ENCODE data around the gene S100A1. TPM values are rescaled to one million over a fixed set of nuclear protein-coding genes. Genes with fewer than 3 reads are reported as not detected.

S100A1 gene
- total RNA-seq, 1 experiment from 2014 or later: not detected

DNA sequence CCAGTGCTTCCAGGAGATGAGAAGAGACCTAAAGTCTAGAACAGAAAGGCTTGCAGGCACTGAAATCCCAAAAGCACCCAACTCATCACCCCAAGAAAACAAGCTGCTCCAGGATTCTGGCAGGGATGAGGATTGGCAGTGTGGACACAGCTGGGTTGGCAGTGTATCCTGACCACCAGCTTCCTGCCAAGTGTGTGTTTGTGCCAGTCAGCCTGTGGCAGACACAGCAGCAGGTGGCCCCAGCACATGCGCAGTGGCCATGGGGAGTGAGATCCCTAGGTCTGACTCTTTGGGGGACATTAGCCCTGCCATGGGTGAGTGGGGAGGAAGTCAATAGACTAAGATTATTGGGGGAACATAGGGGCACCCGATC lies 21.6 kb downstream of the S100A1 start:
- no peak for DNase-seq (ENCODE audit: low spot score)
- no peaks in the 10 kb centered on the region for H3K9me3 ChIP-seq (ENCODE audit: low read depth, low read length, poor library complexity, severe bottlenecking)
- intact Hi-C loops (cut with micrococcal nuclease; ENCODE audit: unreplicated experiment): no loop called here
- H3K36me3 ChIP-seq (ENCODE audit: insufficient read depth, low read length, poor library complexity, severe bottlenecking): peaks cover 27% of the 10 kb centered on the region
- no peak overlapping the region for H3K27ac ChIP-seq (ENCODE audit: low read depth, low read length, poor library complexity, severe bottlenecking)
- BruUV-seq (replicated peaks): no TSS peak
- ChIA-PET CTCF (no interaction called here), POLR2A (ENCODE audit: low non-redundant PET) (no interaction called here)
- H3K4me3 ChIP-seq (ENCODE audit: low read depth, low read length, poor library complexity, severe bottlenecking): no peak overlapping the region
- no peak for TF ChIP-seq EZH2 (IDR thresholded peaks at IDR 0.05; ENCODE audit: borderline replicate concordance, low read depth, low read length, poor library complexity, severe bottlenecking)
- TF ChIP-seq, protein P1, sequence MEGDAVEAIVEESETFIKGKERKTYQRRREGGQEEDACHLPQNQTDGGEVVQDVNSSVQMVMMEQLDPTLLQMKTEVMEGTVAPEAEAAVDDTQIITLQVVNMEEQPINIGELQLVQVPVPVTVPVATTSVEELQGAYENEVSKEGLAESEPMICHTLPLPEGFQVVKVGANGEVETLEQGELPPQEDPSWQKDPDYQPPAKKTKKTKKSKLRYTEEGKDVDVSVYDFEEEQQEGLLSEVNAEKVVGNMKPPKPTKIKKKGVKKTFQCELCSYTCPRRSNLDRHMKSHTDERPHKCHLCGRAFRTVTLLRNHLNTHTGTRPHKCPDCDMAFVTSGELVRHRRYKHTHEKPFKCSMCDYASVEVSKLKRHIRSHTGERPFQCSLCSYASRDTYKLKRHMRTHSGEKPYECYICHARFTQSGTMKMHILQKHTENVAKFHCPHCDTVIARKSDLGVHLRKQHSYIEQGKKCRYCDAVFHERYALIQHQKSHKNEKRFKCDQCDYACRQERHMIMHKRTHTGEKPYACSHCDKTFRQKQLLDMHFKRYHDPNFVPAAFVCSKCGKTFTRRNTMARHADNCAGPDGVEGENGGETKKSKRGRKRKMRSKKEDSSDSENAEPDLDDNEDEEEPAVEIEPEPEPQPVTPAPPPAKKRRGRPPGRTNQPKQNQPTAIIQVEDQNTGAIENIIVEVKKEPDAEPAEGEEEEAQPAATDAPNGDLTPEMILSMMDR (conservative IDR thresholded peaks at IDR 0.05; ENCODE audit: low read depth, low read length): no peak
- H3K4me1 ChIP-seq (ENCODE audit: insufficient read depth, low read length, poor library complexity, severe bottlenecking): no peaks in the 10 kb centered on the region
- H3K27me3 ChIP-seq (replicated peaks; ENCODE audit: insufficient read depth, low read depth, low read length, poor library complexity): no peaks in the 10 kb centered on the region

DNA sequence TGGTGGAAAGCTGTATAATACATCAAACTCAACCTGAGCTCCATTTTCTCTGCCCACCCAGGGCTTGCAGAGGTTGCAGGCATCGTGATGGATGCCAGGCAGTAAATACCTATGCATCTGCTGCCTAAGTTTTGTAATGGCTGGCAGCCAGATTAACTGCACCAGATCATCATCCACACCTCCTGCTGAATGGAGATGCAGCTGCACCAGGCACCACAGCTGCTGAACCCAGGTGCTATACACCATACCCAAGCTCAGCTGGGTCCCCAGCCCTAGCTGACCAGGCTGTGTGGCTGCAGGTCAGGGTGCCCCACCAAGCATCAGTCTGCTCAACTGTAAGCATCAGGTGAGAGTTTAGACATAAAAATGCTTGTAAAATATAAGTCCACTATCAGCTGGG lies 23.5 kb downstream of the S100A1 start:
- Histone ChIP-seq H3K36me3 (ENCODE audit: insufficient read depth, low read length, poor library complexity, severe bottlenecking) (peaks cover 8% of the 10 kb centered on the region), H3K9me3 (ENCODE audit: low read depth, low read length, poor library complexity, severe bottlenecking) (no peaks in the 10 kb centered on the region), H3K4me1 (ENCODE audit: insufficient read depth, low read length, poor library complexity, severe bottlenecking) (no peaks in the 10 kb centered on the region), H3K27ac (ENCODE audit: low read depth, low read length, poor library complexity, severe bottlenecking) (no peak overlapping the region), H3K27me3 (replicated peaks; ENCODE audit: insufficient read depth, low read depth, low read length, poor library complexity) (no peaks in the 10 kb centered on the region), H3K4me3 (ENCODE audit: low read depth, low read length, poor library complexity, severe bottlenecking) (no peak overlapping the region)
- no peak for DNase-seq (ENCODE audit: low spot score)
- ChIA-PET POLR2A (ENCODE audit: low non-redundant PET) (no interaction called here), CTCF (no interaction called here)
- intact Hi-C loops (cut with micrococcal nuclease; ENCODE audit: unreplicated experiment): no loop called here
- no peak for TF ChIP-seq EZH2 (IDR thresholded peaks at IDR 0.05; ENCODE audit: borderline replicate concordance, low read depth, low read length, poor library complexity, severe bottlenecking)
- TF ChIP-seq, protein P1 (conservative IDR thresholded peaks at IDR 0.05; ENCODE audit: low read depth, low read length): no peak
- no TSS peak for BruUV-seq (replicated peaks)

DNA sequence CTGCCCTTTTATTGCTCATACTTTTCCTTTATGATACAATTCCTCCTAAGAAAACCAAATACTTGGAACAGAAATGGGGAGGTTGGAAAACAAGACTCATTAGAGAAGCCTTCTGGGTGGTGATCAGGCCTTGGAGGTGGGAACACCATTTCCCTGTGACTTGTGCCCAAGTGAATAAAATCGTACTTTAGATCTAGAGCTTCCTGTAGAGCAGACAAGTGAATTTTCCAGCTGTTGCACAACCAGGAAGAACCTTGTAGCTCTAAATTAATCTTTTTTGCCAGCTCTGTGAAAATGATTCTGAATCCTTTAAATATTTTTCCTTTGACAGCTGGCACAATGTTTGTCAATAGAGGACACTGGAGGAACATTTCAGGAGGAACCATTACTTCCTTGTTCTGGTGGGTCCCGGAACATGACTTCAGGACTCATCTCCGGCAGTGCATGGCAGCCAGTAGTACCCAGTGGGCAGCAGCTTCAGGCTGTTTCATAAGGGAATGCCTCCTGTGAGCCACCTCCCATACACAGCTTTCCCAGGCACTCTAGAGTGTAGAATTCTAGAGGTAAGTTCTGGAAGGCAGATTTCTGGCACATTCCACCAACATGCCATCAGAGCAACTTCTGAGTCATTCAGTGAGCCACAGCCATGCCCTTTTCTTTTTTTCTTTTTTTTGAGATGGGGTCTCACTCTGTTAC lies 24.7 kb downstream of the S100A1 start:
- intact Hi-C loops (cut with micrococcal nuclease; ENCODE audit: unreplicated experiment): no loop called here
- POLR2A ChIA-PET (ENCODE audit: low non-redundant PET): no interaction called here

More for the DNA sequence above, 24.7 kb downstream of the S100A1 start:
- H3K27me3 ChIP-seq (replicated peaks; ENCODE audit: insufficient read depth, low read depth, low read length, poor library complexity): no peaks in the 10 kb centered on the region
- no TSS peak for BruUV-seq (replicated peaks)
- H3K27ac ChIP-seq (ENCODE audit: low read depth, low read length, poor library complexity, severe bottlenecking): no peak overlapping the region
- no peaks in the 10 kb centered on the region for H3K9me3 ChIP-seq (ENCODE audit: low read depth, low read length, poor library complexity, severe bottlenecking)
- H3K4me1 ChIP-seq (ENCODE audit: insufficient read depth, low read length, poor library complexity, severe bottlenecking): peaks cover under 1% of the 10 kb centered on the region
- H3K36me3 ChIP-seq (ENCODE audit: insufficient read depth, low read length, poor library complexity, severe bottlenecking): no peaks in the 10 kb centered on the region
- H3K4me3 ChIP-seq (ENCODE audit: low read depth, low read length, poor library complexity, severe bottlenecking): no peak overlapping the region
- CTCF ChIA-PET: no interaction called here
- TF ChIP-seq, protein P1 (conservative IDR thresholded peaks at IDR 0.05; ENCODE audit: low read depth, low read length): no peak
- no peak for TF ChIP-seq EZH2 (IDR thresholded peaks at IDR 0.05; ENCODE audit: borderline replicate concordance, low read depth, low read length, poor library complexity, severe bottlenecking)
- no peak for DNase-seq (ENCODE audit: low spot score)

All from A673 (cell line).